Neuron (in vitro differentiated cells): ENCODE measurements around the gene GRID1.

Experiments used
- H2AFZ ChIP-seq: one replicate; pipeline ENCODE4 v1.6.1; 2013; ENCODE audit warnings: low read depth, mild to moderate bottlenecking, inconsistent platforms, low read length, moderate library complexity
- H3K27me3 ChIP-seq: one replicate; pipeline ENCODE4 v1.6.1; 2013; ENCODE audit warnings: low read length; ENCODE audit not compliant: insufficient read depth
- H3K36me3 ChIP-seq: one replicate; pipeline ENCODE4 v1.6.1; 2013; ENCODE audit warnings: low read length; ENCODE audit not compliant: insufficient read depth
- H3K4me1 ChIP-seq: one replicate; pipeline ENCODE4 v1.6.1; 2013; ENCODE audit warnings: low read length; ENCODE audit not compliant: insufficient read depth
- H3K4me3 ChIP-seq: 2 replicates; pipeline ENCODE4 v1.5.1; 2013; ENCODE audit warnings: mild to moderate bottlenecking, low read length, moderate library complexity
- H3K9me3 ChIP-seq: one replicate; pipeline ENCODE4 v1.6.1; 2013; ENCODE audit warnings: low read length

Gene GRID1

GRCh38 chr10:86266446-86267242, 100.0 kb downstream of the GRID1 start:
- Histone ChIP-seq H3K4me1 (no peaks in the 10 kb centered on the region), H3K27me3 (no peaks in the 10 kb centered on the region), H3K9me3 (no peaks in the 10 kb centered on the region), H3K36me3 (no peaks in the 10 kb centered on the region), H3K4me3 (no peak overlapping the region), H2AFZ (no peak overlapping the region)

- Histone ChIP-seq H3K4me3 (no peak overlapping the region), H2AFZ (no peak overlapping the region), H3K27me3 (no peaks in the 10 kb centered on the region), H3K4me1 (no peaks in the 10 kb centered on the region), H3K36me3 (no peaks in the 10 kb centered on the region), H3K9me3 (no peaks in the 10 kb centered on the region)
Observed at GRCh38 chr10:86265895-86266259, 100.7 kb downstream of the GRID1 start.

- H3K4me3 ChIP-seq, result no peak overlapping the region
- no peaks in the 10 kb centered on the region for H3K9me3 ChIP-seq
- no peaks in the 10 kb centered on the region for H3K27me3 ChIP-seq
- no peaks in the 10 kb centered on the region for H3K4me1 ChIP-seq
- H2AFZ ChIP-seq, result no peak overlapping the region
- H3K36me3 ChIP-seq, result no peaks in the 10 kb centered on the region
Observed at GRCh38 chr10:86265236-86265894, 101.2 kb downstream of the GRID1 start.

- no peak overlapping the region for H3K4me3 ChIP-seq
- H2AFZ ChIP-seq, result no peak overlapping the region
- no peaks in the 10 kb centered on the region for H3K4me1 ChIP-seq
- H3K27me3 ChIP-seq, result no peaks in the 10 kb centered on the region
- no peaks in the 10 kb centered on the region for H3K36me3 ChIP-seq
- no peaks in the 10 kb centered on the region for H3K9me3 ChIP-seq
Observed at GRCh38 chr10:86264481-86265231, 101.9 kb downstream of the GRID1 start.

- Histone ChIP-seq H3K9me3 (no peaks in the 10 kb centered on the region), H3K36me3 (no peaks in the 10 kb centered on the region), H2AFZ (no peak overlapping the region), H3K27me3 (no peaks in the 10 kb centered on the region), H3K4me1 (no peaks in the 10 kb centered on the region), H3K4me3 (no peak overlapping the region)
Observed at GRCh38 chr10:86263907-86264306, 102.7 kb downstream of the GRID1 start.

GRCh38 chr10:86263209-86263608, 103.4 kb downstream of the GRID1 start:
- no peak overlapping the region for H2AFZ ChIP-seq
- no peaks in the 10 kb centered on the region for H3K9me3 ChIP-seq
- H3K4me3 ChIP-seq, result no peak overlapping the region
- H3K27me3 ChIP-seq, result no peaks in the 10 kb centered on the region
- no peaks in the 10 kb centered on the region for H3K4me1 ChIP-seq
- no peaks in the 10 kb centered on the region for H3K36me3 ChIP-seq

- H3K27me3 ChIP-seq, result no peaks in the 10 kb centered on the region
- no peaks in the 10 kb centered on the region for H3K9me3 ChIP-seq
- no peak overlapping the region for H3K4me3 ChIP-seq
- no peak overlapping the region for H2AFZ ChIP-seq
- H3K36me3 ChIP-seq, result no peaks in the 10 kb centered on the region
- H3K4me1 ChIP-seq, result no peaks in the 10 kb centered on the region
Observed at GRCh38 chr10:86262688-86263181, 103.9 kb downstream of the GRID1 start.

- Histone ChIP-seq H3K27me3 (no peaks in the 10 kb centered on the region), H3K9me3 (no peaks in the 10 kb centered on the region), H2AFZ (no peak overlapping the region), H3K4me1 (no peaks in the 10 kb centered on the region), H3K36me3 (no peaks in the 10 kb centered on the region), H3K4me3 (no peak overlapping the region)
Observed at GRCh38 chr10:86261941-86262687, 104.5 kb downstream of the GRID1 start.

GRCh38 chr10:86261470-86261869, 105.1 kb downstream of the GRID1 start:
- Histone ChIP-seq H3K4me1 (no peaks in the 10 kb centered on the region), H3K36me3 (no peaks in the 10 kb centered on the region), H2AFZ (no peak overlapping the region), H3K4me3 (no peak overlapping the region), H3K9me3 (no peaks in the 10 kb centered on the region), H3K27me3 (no peaks in the 10 kb centered on the region)

GRCh38 chr10:86260564-86260963, 106.0 kb downstream of the GRID1 start:
- Histone ChIP-seq H2AFZ (no peak overlapping the region), H3K4me1 (no peaks in the 10 kb centered on the region), H3K4me3 (no peak overlapping the region), H3K9me3 (no peaks in the 10 kb centered on the region), H3K27me3 (no peaks in the 10 kb centered on the region), H3K36me3 (no peaks in the 10 kb centered on the region)

GRCh38 chr10:86259901-86260562, 106.6 kb downstream of the GRID1 start:
- no peaks in the 10 kb centered on the region for H3K27me3 ChIP-seq
- no peaks in the 10 kb centered on the region for H3K4me1 ChIP-seq
- H3K4me3 ChIP-seq, result no peak overlapping the region
- no peaks in the 10 kb centered on the region for H3K36me3 ChIP-seq
- H3K9me3 ChIP-seq, result no peaks in the 10 kb centered on the region
- H2AFZ ChIP-seq, result no peak overlapping the region

GRCh38 chr10:86258941-86259340, 107.7 kb downstream of the GRID1 start:
- Histone ChIP-seq H3K36me3 (no peaks in the 10 kb centered on the region), H3K4me1 (no peaks in the 10 kb centered on the region), H2AFZ (no peak overlapping the region), H3K4me3 (no peak overlapping the region), H3K27me3 (peaks cover 1% of the 10 kb centered on the region), H3K9me3 (no peaks in the 10 kb centered on the region)
